IMR-90 (cell line): ENCODE results near the gene ACE2. TPM values are rescaled to one million over a fixed set of nuclear protein-coding genes. Genes with fewer than 3 reads are reported as not detected.

Experiments used
- ATAC-seq: fragments of 200-7000 bp; cut with Tn5 transposase; 2 replicates; pipeline ENCODE4 v1.9.1; 2020; ENCODE audit warnings: low read depth, mild to moderate bottlenecking, moderate library complexity
- BruUV-seq: library from RNA; stranded (reverse); fragments of 400-500 nt; replicated peaks from 2 replicates; lab custom pipeline; 2021; lab: Mats Ljungman, UMichigan
- CTCF ChIA-PET: fragments of 300-600 bp; formaldehyde crosslinking; extraction: SDS; loops from one replicate; lab custom pipeline; 2021; ENCODE audit warnings: antibody characterized with exemption; lab: Yijun Ruan, JAX
- POLR2A ChIA-PET: fragments of 300-600 bp; sonication (Branson Sonifier 250); formaldehyde crosslinking; loops from one replicate; lab custom pipeline; 2022; ENCODE audit warnings: antibody characterized with exemption; ENCODE audit not compliant: unreplicated experiment; lab: Charles Lee
- DNase-seq: peaks from one replicate; pipeline ENCODE4 v3.0.0; 2013
- H2AFZ ChIP-seq: replicated peaks from 2 replicates; pipeline ENCODE3; 2013; ENCODE audit warnings: low read length, mild to moderate bottlenecking; ENCODE audit not compliant: poor library complexity
- H2AK5ac ChIP-seq: 2 replicates; pipeline ENCODE4 v1.6.1; 2013; ENCODE audit warnings: low read depth, low read length, inconsistent platforms
- H2AK9ac ChIP-seq: replicated peaks from 2 replicates; pipeline ENCODE3; 2013; ENCODE audit warnings: mild to moderate bottlenecking, low read depth, low read length, moderate library complexity; ENCODE audit not compliant: poor library complexity
- H2BK120ac ChIP-seq: 2 replicates; pipeline ENCODE4 v1.6.1; 2013; ENCODE audit warnings: low read depth, low read length, inconsistent platforms
- H2BK15ac ChIP-seq: 3 replicates; pipeline ENCODE4 v1.6.1; 2013; ENCODE audit warnings: low read depth, low read length, inconsistent platforms
- H2BK20ac ChIP-seq: 2 replicates; pipeline ENCODE4 v1.6.1; 2013; ENCODE audit warnings: low read depth, mild to moderate bottlenecking, inconsistent platforms, low read length, moderate library complexity
- H2BK5ac ChIP-seq: 2 replicates; pipeline ENCODE4 v1.6.1; 2013; ENCODE audit warnings: mild to moderate bottlenecking, low read depth, low read length, inconsistent platforms; ENCODE audit not compliant: poor library complexity, severe bottlenecking
- H3K14ac ChIP-seq: replicated peaks from 2 replicates; pipeline ENCODE4 v1.6.1; 2013; ENCODE audit warnings: low read depth, low read length, inconsistent platforms
- H3K18ac ChIP-seq: 2 replicates; pipeline ENCODE4 v1.6.1; 2013; ENCODE audit warnings: low read depth, low read length, control low read depth
- H3K23ac ChIP-seq: 2 replicates; pipeline ENCODE4 v1.6.1; 2013; ENCODE audit warnings: low read depth, low read length, inconsistent platforms
- H3K27ac ChIP-seq: 2 replicates; pipeline ENCODE4 v1.5.1; 2013; ENCODE audit warnings: mild to moderate bottlenecking, control low read depth, low read length; ENCODE audit not compliant: insufficient read depth
- H3K27me3 ChIP-seq: 2 replicates; pipeline ENCODE4 v1.6.1; 2013; ENCODE audit warnings: low read length; ENCODE audit not compliant: control insufficient read depth, insufficient read depth
- H3K36me3 ChIP-seq: 2 replicates; pipeline ENCODE4 v1.6.1; 2013; ENCODE audit warnings: low read length, mixed read lengths; ENCODE audit not compliant: control insufficient read depth, insufficient read depth
- H3K4ac ChIP-seq: 2 replicates; pipeline ENCODE4 v1.6.1; 2013; ENCODE audit warnings: low read depth, low read length, inconsistent platforms
- H3K4me1 ChIP-seq: 2 replicates; pipeline ENCODE4 v1.6.1; 2013; ENCODE audit warnings: low read length, mixed read lengths; ENCODE audit not compliant: control insufficient read depth, insufficient read depth
- H3K4me2 ChIP-seq: 2 replicates; pipeline ENCODE4 v1.6.1; 2013; ENCODE audit warnings: low read depth, mild to moderate bottlenecking, control low read depth, low read length, moderate library complexity
- H3K4me3 ChIP-seq: 2 replicates; pipeline ENCODE4 v1.5.1; 2013; ENCODE audit warnings: low read depth, mild to moderate bottlenecking, control low read depth, low read length, moderate library complexity; ENCODE audit not compliant: insufficient read depth
- H3K56ac ChIP-seq: 2 replicates; pipeline ENCODE4 v1.6.1; 2013; ENCODE audit warnings: low read length, inconsistent platforms; ENCODE audit not compliant: insufficient read depth; ENCODE audit errors: extremely low read depth
- H3K79me1 ChIP-seq, 2 experiments: 2 replicates each; pipeline ENCODE4 v1.6.1; 2013; ENCODE audit warnings: low read length in 2 of 2, inconsistent platforms in 1 of 2, low read depth in 1 of 2
- H3K9ac ChIP-seq: 2 replicates; pipeline ENCODE4 v1.6.1; 2013; ENCODE audit warnings: low read depth, low read length, control low read depth
- H3K9me1 ChIP-seq: 2 replicates; pipeline ENCODE4 v1.6.1; 2013; ENCODE audit warnings: low read length, inconsistent platforms; ENCODE audit not compliant: insufficient read depth
- H3K9me3 ChIP-seq: 2 replicates; pipeline ENCODE4 v1.6.1; 2013; ENCODE audit warnings: low read length; ENCODE audit not compliant: control insufficient read depth, insufficient read depth
- H4K20me1 ChIP-seq: 2 replicates; pipeline ENCODE4 v1.6.1; 2013; ENCODE audit warnings: low read length, inconsistent platforms; ENCODE audit not compliant: insufficient read depth
- H4K5ac ChIP-seq: 2 replicates; pipeline ENCODE4 v1.6.1; 2013; ENCODE audit warnings: mild to moderate bottlenecking, low read depth, low read length, control low read depth
- H4K8ac ChIP-seq, 2 experiments: 2 replicates each; pipeline ENCODE4 v1.6.1; 2013; ENCODE audit warnings: low read depth in 2 of 2, low read length in 2 of 2, control low read depth in 1 of 2, inconsistent platforms in 1 of 2
- H4K91ac ChIP-seq: 2 replicates; pipeline ENCODE4 v1.6.1; 2013; ENCODE audit warnings: low read depth, low read length, inconsistent platforms; ENCODE audit not compliant: insufficient read depth
- BHLHE40 ChIP-seq: fragments of 150-350 bp; IDR thresholded peaks from 2 replicates; pipeline ENCODE4 v1.6.1; 2016; ENCODE audit warnings: mild to moderate bottlenecking, low read depth, low read length
- POLR2A ChIP-seq: IDR thresholded peaks from 2 replicates; pipeline ENCODE4 v1.6.1; 2012; ENCODE audit warnings: mild to moderate bottlenecking, low read depth, low read length
- dilution Hi-C: fragments of 300-500 bp; cut with HindIII; formaldehyde crosslinking; loops from one replicate; pipeline ENCODE4 v1.14.3; 2018; ENCODE audit warnings: low sequenced_read_pairs; ENCODE audit not compliant: unreplicated experiment
- in situ Hi-C: fragments of 300-500 bp; cut with MboI; formaldehyde crosslinking; loops from 3 replicates; pipeline ENCODE4 v1.14.3; 2019; ENCODE audit warnings: low sequenced_read_pairs, inconsistent platforms, mixed read lengths
- intact Hi-C: fragments of 100-400 bp; cut with micrococcal nuclease; formaldehyde crosslinking; loops from 2 replicates; pipeline ENCODE4 v1.10.0; 2022
- polyA plus RNA-seq, 3 experiments: library from polyadenylated mRNA; depleted of rRNA; stranded (reverse); fragments of >200 nt; gene quantifications; 2 replicates each; pipeline ENCODE4 v1.2.3, GENCODE V29; 2012; ENCODE audit warnings: low replicate concordance in 1 of 3
- total RNA-seq: library from RNA; depleted of rRNA; stranded (reverse); fragments of >200 nt; gene quantifications from 2 replicates; pipeline ENCODE4 v1.2.3, GENCODE V29; 2012
- TF ChIP-seq, protein P1 (sequence below): fragments of 150-350 bp; IDR thresholded peaks from 2 replicates; pipeline ENCODE4 v1.6.1; 2017; ENCODE audit warnings: mild to moderate bottlenecking, antibody characterized with exemption, low read length, low read depth

The ACE2 gene
- total and polyA plus RNA-seq, 2 of the 4 experiments (the other 2 are of a cell fraction), result not detected

DNA sequence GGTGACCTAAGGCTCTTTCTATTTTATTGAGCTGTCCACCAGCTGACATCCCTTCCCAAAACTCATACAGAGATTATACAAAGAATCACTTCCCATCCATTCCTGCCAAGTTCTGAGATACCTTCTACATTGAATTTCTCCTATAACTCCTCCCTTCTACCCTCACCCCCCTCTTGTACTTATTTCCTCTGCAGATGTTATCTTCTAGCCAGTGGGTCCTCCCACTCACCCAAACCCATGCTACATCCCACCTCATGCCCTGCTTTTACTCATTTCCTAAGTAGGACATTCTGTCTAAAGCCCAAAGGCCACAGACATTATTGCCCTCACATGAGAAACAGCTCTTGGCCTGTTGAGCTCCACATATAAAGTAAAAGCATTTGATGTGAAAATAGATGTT is 71.6 kb downstream of the ACE2 start:
- DNase-seq (no peak), ATAC-seq (no peak)
- H2BK5ac ChIP-seq, result no peak overlapping the region
- no peak overlapping the region for H2AK9ac ChIP-seq
- H3K18ac ChIP-seq, result no peak overlapping the region
- H2BK20ac ChIP-seq, result no peak overlapping the region
- no peak overlapping the region for H3K9ac ChIP-seq
- no peak overlapping the region for H3K56ac ChIP-seq
- POLR2A ChIA-PET, result no interaction called here
- no peak overlapping the region for H3K4me2 ChIP-seq
- H4K5ac ChIP-seq, result no peak overlapping the region
- no peaks in the 10 kb centered on the region for H3K4me1 ChIP-seq
- H2BK15ac ChIP-seq, result no peak overlapping the region
- no peaks in the 10 kb centered on the region for H3K36me3 ChIP-seq
- TF ChIP-seq POLR2A (no peak), BHLHE40 (no peak)
- TF ChIP-seq, protein P1, sequence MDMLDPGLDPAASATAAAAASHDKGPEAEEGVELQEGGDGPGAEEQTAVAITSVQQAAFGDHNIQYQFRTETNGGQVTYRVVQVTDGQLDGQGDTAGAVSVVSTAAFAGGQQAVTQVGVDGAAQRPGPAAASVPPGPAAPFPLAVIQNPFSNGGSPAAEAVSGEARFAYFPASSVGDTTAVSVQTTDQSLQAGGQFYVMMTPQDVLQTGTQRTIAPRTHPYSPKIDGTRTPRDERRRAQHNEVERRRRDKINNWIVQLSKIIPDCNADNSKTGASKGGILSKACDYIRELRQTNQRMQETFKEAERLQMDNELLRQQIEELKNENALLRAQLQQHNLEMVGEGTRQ, result no peak
- intact Hi-C loops, result no loop called here
- dilution Hi-C loops, result no loop called here
- H3K27me3 ChIP-seq, result peaks cover 3% of the 10 kb centered on the region; the same call in 1 of the 2 replicates
- no peak overlapping the region for H2AFZ ChIP-seq
- H3K4ac ChIP-seq, result no peak overlapping the region
- no peak overlapping the region for H4K8ac ChIP-seq
- H3K23ac ChIP-seq, result no peak overlapping the region
- H4K20me1 ChIP-seq, result no peaks in the 10 kb centered on the region
- no peak overlapping the region for H2AK5ac ChIP-seq
- H3K79me1 ChIP-seq, result no peaks in the 10 kb centered on the region
- no peaks in the 10 kb centered on the region for H3K9me1 ChIP-seq
- H3K9me3 ChIP-seq, result no peaks in the 10 kb centered on the region
- CTCF ChIA-PET, result no interaction called here
- H4K91ac ChIP-seq, result no peak overlapping the region
- no TSS peak for BruUV-seq
- no peak overlapping the region for H2BK120ac ChIP-seq
- H3K4me3 ChIP-seq, result no peak overlapping the region
- H3K14ac ChIP-seq, result no peak overlapping the region
- in situ Hi-C loops, result no loop called here
- no peak overlapping the region for H3K27ac ChIP-seq
